H1 (cell line): ENCODE data around the gene PAPSS2. TPM values are rescaled to one million over a fixed set of nuclear protein-coding genes. Genes with fewer than 3 reads are reported as not detected.

ENCODE experiments used
- CTCF ChIA-PET: fragments of 300-600 bp; sonication (Branson Sonifier 250); formaldehyde crosslinking; loops from one replicate; lab custom pipeline; 2021; ENCODE audit not compliant: partially characterized antibody; lab: Charles Lee
- POLR2A ChIA-PET: fragments of 300-600 bp; sonication (Branson Sonifier 250); formaldehyde crosslinking; loops from one replicate; lab custom pipeline; 2021; ENCODE audit warnings: inconsistent platforms; ENCODE audit not compliant: partially characterized antibody; lab: Charles Lee
- DNase-seq, 2 experiments: peaks; one replicate each; pipeline versions ENCODE4 v3.0.0 to v3.0.0-alpha.2; 2010 to 2022; ENCODE audit warnings: low spot score in 2 of 2, low read depth in 1 of 2, mixed read lengths in 1 of 2
- FAIRE-seq: peaks from 2 replicates; lab custom pipeline; 2011; peaks lifted over from hg19 to GRCh38; lab: Jason Lieb, UNC
- H2AFZ ChIP-seq: 2 replicates; pipeline ENCODE4 v1.8.1; 2012; ENCODE audit warnings: low read length, inconsistent platforms
- H2AK5ac ChIP-seq: 2 replicates; pipeline ENCODE4 v1.6.1; 2013; ENCODE audit warnings: low read depth, low read length
- H2BK120ac ChIP-seq: replicated peaks from 2 replicates; pipeline ENCODE3; 2013; ENCODE audit warnings: low read depth, low read length, inconsistent platforms
- H2BK12ac ChIP-seq: 2 replicates; pipeline ENCODE4 v1.6.1; 2013; ENCODE audit warnings: low read depth, low read length
- H2BK15ac ChIP-seq: 2 replicates; pipeline ENCODE4 v1.6.1; 2013; ENCODE audit warnings: low read length
- H2BK20ac ChIP-seq: 2 replicates; pipeline ENCODE4 v1.6.1; 2013; ENCODE audit warnings: low read length
- H2BK5ac ChIP-seq: 2 replicates; pipeline ENCODE4 v1.6.1; 2013; ENCODE audit warnings: low read depth, low read length
- H3K14ac ChIP-seq: 2 replicates; pipeline ENCODE4 v1.6.1; 2013; ENCODE audit warnings: inconsistent platforms; ENCODE audit not compliant: insufficient read length
- H3K18ac ChIP-seq: 2 replicates; pipeline ENCODE4 v1.6.1; 2013; ENCODE audit warnings: low read length; ENCODE audit errors: extremely low read depth
- H3K23ac ChIP-seq: 2 replicates; pipeline ENCODE4 v1.6.1; 2013; ENCODE audit warnings: inconsistent platforms; ENCODE audit not compliant: insufficient read length
- H3K23me2 ChIP-seq: 2 replicates; pipeline ENCODE4 v1.6.1; 2013; ENCODE audit warnings: low read depth, low read length
- H3K27ac ChIP-seq: 2 replicates; pipeline ENCODE4 v1.6.1; 2011; ENCODE audit warnings: low read depth, low read length, inconsistent platforms
- H3K27me3 ChIP-seq, 4 experiments: replicated peaks in 1 of 4; 1 replicate in 1 of 4; 2 replicates in 3 of 4; pipeline versions ENCODE4 v1.6.1 to v1.8.1; 2011 to 2013; ENCODE audit warnings: low read length in 3 of 4, mild to moderate bottlenecking in 3 of 4, inconsistent platforms in 2 of 4, mixed read lengths in 2 of 4, moderate library complexity in 1 of 4; ENCODE audit not compliant: control insufficient read depth in 3 of 4, insufficient read depth in 3 of 4; ENCODE audit errors: extremely low read depth in 1 of 4
- H3K36me3 ChIP-seq, 4 experiments: 2 replicates each; pipeline versions ENCODE4 v1.6.1 to v1.8.1; 2011 to 2013; ENCODE audit warnings: mild to moderate bottlenecking in 4 of 4, low read length in 3 of 4, moderate library complexity in 2 of 4, control low read depth in 1 of 4, inconsistent platforms in 1 of 4; ENCODE audit not compliant: insufficient read depth in 4 of 4, control insufficient read depth in 2 of 4
- H3K4ac ChIP-seq: replicated peaks from 2 replicates; pipeline ENCODE3; 2013; ENCODE audit warnings: low read length, low read depth, mixed read lengths, inconsistent platforms; ENCODE audit not compliant: insufficient read length
- H3K4me1 ChIP-seq, 4 experiments: replicated peaks in 1 of 4; 1 replicate in 1 of 4; 2 replicates in 3 of 4; pipeline versions ENCODE4 v1.6.1 to v1.8.1; 2011 to 2013; ENCODE audit warnings: low read length in 3 of 4, inconsistent platforms in 2 of 4, mixed read lengths in 1 of 4; ENCODE audit not compliant: insufficient read depth in 4 of 4, control insufficient read depth in 3 of 4
- H3K4me2 ChIP-seq, 2 experiments: 2 replicates each; pipeline versions ENCODE4 v1.6.1 to v1.8.1; 2011 to 2013; ENCODE audit warnings: low read depth in 2 of 2, low read length in 2 of 2, control low read depth in 1 of 2, inconsistent platforms in 1 of 2, mild to moderate bottlenecking in 1 of 2; ENCODE audit not compliant: insufficient read depth in 1 of 2
- H3K4me3 ChIP-seq, 4 experiments: fragments of 200-600, 300-600 bp in 1 of 4; sonication (generic), shearing (Covaris generic), sonication (Bioruptor Twin) in 1 of 4; 2 replicates each; pipeline versions ENCODE4 v1.5.1 to v1.8.1; 2011 to 2016; ENCODE audit warnings: low read length in 4 of 4, low read depth in 3 of 4, control low read depth in 2 of 4, inconsistent platforms in 2 of 4, mild to moderate bottlenecking in 2 of 4, mixed read lengths in 1 of 4, moderate library complexity in 1 of 4; ENCODE audit not compliant: insufficient read depth in 2 of 4; ENCODE audit errors: extremely low read depth in 1 of 4
- H3K56ac ChIP-seq: replicated peaks from 2 replicates; pipeline ENCODE3; 2013; ENCODE audit warnings: low read depth, mild to moderate bottlenecking, mixed read lengths, low read length, inconsistent platforms; ENCODE audit not compliant: insufficient read length
- H3K79me1 ChIP-seq: 2 replicates; pipeline ENCODE4 v1.6.1; 2013; ENCODE audit warnings: low read depth, low read length, control low read depth
- H3K79me2 ChIP-seq, 2 experiments: 2 replicates each; pipeline versions ENCODE4 v1.6.1 to v1.8.1; 2012 to 2013; ENCODE audit warnings: low read length in 2 of 2, mild to moderate bottlenecking in 2 of 2, inconsistent platforms in 1 of 2; ENCODE audit not compliant: insufficient read depth in 2 of 2, control insufficient read depth in 1 of 2
- H3K9ac ChIP-seq, 4 experiments: replicated peaks in 1 of 4; 1 replicate in 1 of 4; 2 replicates in 3 of 4; pipeline versions ENCODE4 v1.6.1 to v1.8.1; 2011 to 2013; ENCODE audit warnings: low read depth in 3 of 4, low read length in 3 of 4, control low read depth in 2 of 4, mild to moderate bottlenecking in 2 of 4, moderate library complexity in 2 of 4, inconsistent platforms in 1 of 4; ENCODE audit errors: extremely low read depth in 1 of 4
- H3K9me3 ChIP-seq, 2 experiments: 2 replicates each; pipeline versions ENCODE4 v1.6.1 to v1.8.1; 2012 to 2013; ENCODE audit warnings: mild to moderate bottlenecking in 2 of 2, moderate library complexity in 2 of 2, control low read depth in 1 of 2, inconsistent platforms in 1 of 2, low read depth in 1 of 2, low read length in 1 of 2, mixed read lengths in 1 of 2; ENCODE audit not compliant: insufficient read depth in 2 of 2
- H4K20me1 ChIP-seq, 2 experiments: replicated peaks in 1 of 2; 2 replicates each; pipeline versions ENCODE3 to v1.8.1; 2011 to 2013; ENCODE audit warnings: inconsistent platforms in 2 of 2, low read length in 2 of 2, mild to moderate bottlenecking in 1 of 2; ENCODE audit not compliant: insufficient read depth in 2 of 2, control insufficient read depth in 1 of 2
- H4K5ac ChIP-seq: 2 replicates; pipeline ENCODE4 v1.6.1; 2013; ENCODE audit warnings: low read length, low read depth, mixed read lengths, inconsistent platforms; ENCODE audit not compliant: insufficient read length
- H4K8ac ChIP-seq: 2 replicates; pipeline ENCODE4 v1.8.0; 2013; ENCODE audit warnings: mild to moderate bottlenecking, moderate library complexity, low read length, inconsistent platforms; ENCODE audit not compliant: insufficient read depth; ENCODE audit errors: extremely low read depth
- H4K91ac ChIP-seq: replicated peaks from 2 replicates; pipeline ENCODE3; 2013; ENCODE audit warnings: low read length, mixed read lengths, inconsistent platforms; ENCODE audit not compliant: insufficient read length
- GTF2F1 ChIP-seq: IDR thresholded peaks from 2 replicates; pipeline ENCODE4 v1.6.1; 2012; ENCODE audit warnings: low read depth, low read length, improper control_type of control experiment, borderline replicate concordance
- HDAC6 ChIP-seq: IDR thresholded peaks from one replicate; pipeline ENCODE4 v1.7.1; 2012; ENCODE audit warnings: low read depth, mild to moderate bottlenecking, inconsistent platforms, low read length, moderate library complexity
- RNF2 ChIP-seq: fragments of 200-900, 300-1000 bp; sonication (generic); IDR thresholded peaks from 2 replicates; pipeline ENCODE4 v1.7.1; 2016; ENCODE audit warnings: borderline replicate concordance, low read depth, mild to moderate bottlenecking, antibody characterized with exemption, low read length; ENCODE audit not compliant: poor library complexity, severe bottlenecking; ENCODE audit errors: missing control alignments
- SIN3A ChIP-seq, 2 experiments: IDR thresholded peaks in 1 of 2; conservative IDR thresholded peaks in 1 of 2; 2 replicates each; pipeline ENCODE4 v1.6.1; 2011 to 2012; ENCODE audit warnings: low read length in 2 of 2, improper control_type of control experiment in 1 of 2, low read depth in 1 of 2, mild to moderate bottlenecking in 1 of 2
- SP2 ChIP-seq: IDR thresholded peaks from 2 replicates; pipeline ENCODE4 v1.6.1; 2012; ENCODE audit warnings: mild to moderate bottlenecking, low read length, inconsistent platforms
- SP4 ChIP-seq: IDR thresholded peaks from 2 replicates; pipeline ENCODE4 v1.6.1; 2012; ENCODE audit warnings: low read length, inconsistent platforms
- SUZ12 ChIP-seq: fragments of 200-600 bp; sonication (generic); IDR thresholded peaks from 2 replicates; pipeline ENCODE4 v1.6.1; 2012; ENCODE audit warnings: mild to moderate bottlenecking, inconsistent platforms, low read length, moderate library complexity, mixed read lengths
- TEAD4 ChIP-seq: IDR thresholded peaks from 2 replicates; pipeline ENCODE4 v1.6.1; 2012; ENCODE audit warnings: low read depth, low read length, inconsistent platforms, mixed read lengths
- WGBS, 2 experiments: shearing (Covaris generic) in 1 of 2; methylation state at CpG; one replicate each; pipeline versions ENCODE4 v1.1.6 to v1.1.7; 2013 to 2015; ENCODE audit warnings: low lambda C conversion rate in 2 of 2, mixed read lengths in 2 of 2, inconsistent platforms in 1 of 2, low coverage in 1 of 2, missing lambda C conversion rate in 1 of 2; ENCODE audit not compliant: insufficient replicate concordance in 2 of 2, insufficient coverage in 1 of 2, insufficient read length in 1 of 2; ENCODE audit errors: extremely low coverage in 1 of 2, missing lambda C conversion rate in 1 of 2; 5-methylcytosine and 5-hydroxymethylcytosine counted together
- polyA plus RNA-seq, 7 experiments: library from polyadenylated mRNA; depleted of rRNA in 3 of 7; stranded (reverse) in 5 of 7; unstranded in 2 of 7; fragments of >200 nt in 5 of 7; fragments of 200-250 nt in 2 of 7; gene quantifications; 1 replicate in 5 of 7; 2 replicates in 1 of 7; 4 replicates in 1 of 7; pipeline versions ENCODE4 v1.2.1 to v1.2.3, GENCODE V29; 2011 to 2013; ENCODE audit warnings: missing spikeins in 2 of 7, mixed read lengths in 2 of 7
- total RNA-seq: library from RNA; stranded (reverse); fragmentation: NEBNext Ultra II Directional; extraction: Animal tissue kit (Norgen Biotek cat#: 25700); gene quantifications from 2 replicates; pipeline ENCODE4 v1.2.1, GENCODE V29; 2021
- TF ChIP-seq, protein P1 (sequence below), 3 experiments: IDR thresholded peaks; 1 replicate in 2 of 3; 2 replicates in 1 of 3; pipeline versions ENCODE4 v1.5.1 to v1.6.1; 2011; ENCODE audit warnings: low read length in 3 of 3, mild to moderate bottlenecking in 3 of 3, inconsistent platforms in 2 of 3, low read depth in 1 of 3, moderate library complexity in 1 of 3; ENCODE audit not compliant: insufficient read depth in 1 of 3; ENCODE audit errors: control extremely low read depth in 1 of 3

Gene PAPSS2
- total and polyA plus RNA-seq, 2 of the 8 experiments (the other 6 are each of a cell fraction or from before 2014, with no cell fraction given) = 7.6 to 20.2 TPM

DNA sequence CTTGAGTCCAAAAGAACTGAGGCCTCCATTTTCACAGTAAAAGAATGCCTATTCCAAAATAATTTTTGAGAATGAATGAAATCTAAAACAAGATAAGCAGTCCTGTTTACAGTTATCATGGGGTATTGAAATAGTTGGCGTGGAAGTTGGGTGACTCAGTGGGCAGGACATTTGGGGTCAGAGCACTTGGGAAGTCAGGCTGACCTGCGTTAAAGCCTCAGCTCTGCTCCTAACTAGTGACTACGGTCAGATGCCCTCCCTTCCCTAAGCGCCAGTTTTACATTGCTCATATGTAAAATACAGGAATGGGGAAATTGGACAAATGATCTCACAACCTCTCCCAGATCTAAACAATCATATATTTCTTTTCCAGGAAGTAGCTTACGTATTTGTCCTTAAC is 2.3 kb upstream of the PAPSS2 start:
- Histone ChIP-seq H4K20me1 (no peaks in the 10 kb centered on the region), H4K91ac (peak overlapping the region; percentile 83), H3K27me3 (no peaks in the 10 kb centered on the region), H3K79me2 (peaks cover 0 to 20% of the 10 kb centered on the region in 2 experiments; a peak in 2 of 4 replicates), H2BK20ac (no peak overlapping the region), H4K8ac (no peak overlapping the region), H2BK120ac (no peak overlapping the region), H3K4ac (no peak overlapping the region), H3K4me2 (no peak overlapping the region), H2AK5ac (peak overlapping the region; percentile 57; the same call in 1 of the 2 replicates), H2AFZ (no peak overlapping the region), H3K9me3 (no peaks in the 10 kb centered on the region), H3K18ac (no peak overlapping the region), H3K79me1 (no peaks in the 10 kb centered on the region), H3K36me3 (no peaks in the 10 kb centered on the region), H3K23ac (no peak overlapping the region), H3K4me3 (no peak overlapping the region), H3K4me1 (peaks cover 6 to 28% (median 16%) of the 10 kb centered on the region in 4 experiments; a peak in 6 of 7 replicates), H2BK12ac (no peak overlapping the region), H3K23me2 (peaks cover 7% of the 10 kb centered on the region), H2BK5ac (no peak overlapping the region), H3K14ac (no peak overlapping the region), H3K9ac (no peak overlapping the region), H3K27ac (no peak overlapping the region), H4K5ac (no peak overlapping the region), H3K56ac (no peak overlapping the region), H2BK15ac (0 out of 2 replicates have a peak overlapping the region, but pooled peaks have one; percentile 5)
- 94% methylated on average over 5 of the region's 5 CpGs; no CpG with 5 or more reads in 1 of the 2 experiments for WGBS, 2 experiments
- CTCF ChIA-PET = interaction anchor here (0.6 to 1.8 kb wide), 15 partner anchors 11 to 120 kb away, joined by 3 to 8 read pairs (median 4); no protein-coding TSS in a partner anchor
- DNase-seq = no peak
- FAIRE-seq = no peak
- POLR2A ChIA-PET = interaction anchor here (1.1 to 1.6 kb wide), 2 partner anchors 27 to 28 kb away, joined by 3 read pairs; no protein-coding TSS in a partner anchor
- TF ChIP-seq SUZ12 (no peak), HDAC6 (no peak), RNF2 (no peak), TEAD4 (no peak), SP4 (no peak), GTF2F1 (no peak), SIN3A (conservative IDR thresholded peaks at IDR 0.05 in 1 of 2, IDR thresholded peaks at IDR 0.05 in 1 of 2; ENCODE audit: low read depth in 1 of 2, low read length in 2 of 2) (no peak), SP2 (no peak)
- TF ChIP-seq, protein P1, sequence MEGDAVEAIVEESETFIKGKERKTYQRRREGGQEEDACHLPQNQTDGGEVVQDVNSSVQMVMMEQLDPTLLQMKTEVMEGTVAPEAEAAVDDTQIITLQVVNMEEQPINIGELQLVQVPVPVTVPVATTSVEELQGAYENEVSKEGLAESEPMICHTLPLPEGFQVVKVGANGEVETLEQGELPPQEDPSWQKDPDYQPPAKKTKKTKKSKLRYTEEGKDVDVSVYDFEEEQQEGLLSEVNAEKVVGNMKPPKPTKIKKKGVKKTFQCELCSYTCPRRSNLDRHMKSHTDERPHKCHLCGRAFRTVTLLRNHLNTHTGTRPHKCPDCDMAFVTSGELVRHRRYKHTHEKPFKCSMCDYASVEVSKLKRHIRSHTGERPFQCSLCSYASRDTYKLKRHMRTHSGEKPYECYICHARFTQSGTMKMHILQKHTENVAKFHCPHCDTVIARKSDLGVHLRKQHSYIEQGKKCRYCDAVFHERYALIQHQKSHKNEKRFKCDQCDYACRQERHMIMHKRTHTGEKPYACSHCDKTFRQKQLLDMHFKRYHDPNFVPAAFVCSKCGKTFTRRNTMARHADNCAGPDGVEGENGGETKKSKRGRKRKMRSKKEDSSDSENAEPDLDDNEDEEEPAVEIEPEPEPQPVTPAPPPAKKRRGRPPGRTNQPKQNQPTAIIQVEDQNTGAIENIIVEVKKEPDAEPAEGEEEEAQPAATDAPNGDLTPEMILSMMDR (IDR thresholded peaks at IDR 0.05; ENCODE audit: control extremely low read depth in 1 of 3, insufficient read depth in 1 of 3, low read depth in 1 of 3, low read length in 3 of 3) = no peak
